Right ventricle myocardium superior (tissue), 1 donor: ENCODE measurements around the gene ATP2A3. TPM values are rescaled to one million over a fixed set of nuclear protein-coding genes. Genes with fewer than 3 reads are reported as not detected.
"Not testable (repeated sequence)": the region's sequence is repeated elsewhere in the genome, so short reads cannot be mapped to it uniquely, and the experiment has no call there.

Experiments
- ATAC-seq: fragments of 200-7000 bp; cut with Tn5 transposase; one replicate; pipeline ENCODE4 v1.9.1; 2020; ENCODE audit warnings: mild to moderate bottlenecking; ENCODE audit not compliant: poor library complexity
- DNase-seq: peaks from one replicate; pipeline ENCODE4 v3.0.0-alpha.2; 2020
- intact Hi-C: fragments of 100-400 bp; cut with DNase I; formaldehyde crosslinking; loops from one replicate; pipeline ENCODE4 v1.11.2; 2022
- total RNA-seq: library from RNA; stranded (reverse); fragmentation: NEBNext Ultra II Directional; extraction: Animal tissue kit (Norgen Biotek cat#: 25700); gene quantifications from one replicate; pipeline ENCODE4 v1.2.1, GENCODE V29; 2021
- donor health status: DM: no; HTN: yes; CAD: no; lungs with severe emphysema.

The ATP2A3 gene
- total RNA-seq, 1 donor from 2014 or later = 6.0 TPM

- intact Hi-C loops = no loop called here
- DNase-seq (no peak), ATAC-seq (no peak)
These were observed 2.6 kb downstream of the ATP2A3 start for GRCh38 chr17:3961564-3962047.

- ATAC-seq (peak; percentile 67), DNase-seq (no peak)
- intact Hi-C loops = no loop called here
These were observed 3.5 kb downstream of the ATP2A3 start for GRCh38 chr17:3960764-3961163.

- ATAC-seq (no peak), DNase-seq (no peak)
- intact Hi-C loops = no loop called here
These were observed 4.2 kb downstream of the ATP2A3 start for GRCh38 chr17:3959921-3960601.

GRCh38 chr17:3959295-3959899 lies 4.8 kb downstream of the ATP2A3 start:
- DNase-seq = no peak

GRCh38 chr17:3957735-3958599 lies 6.3 kb downstream of the ATP2A3 start:
- intact Hi-C loops = no loop called here
- ATAC-seq = no peak

More at GRCh38 chr17:3959295-3959899, 4.8 kb downstream of the ATP2A3 start:
- ATAC-seq = no peak
- intact Hi-C loops = no loop called here

GRCh38 chr17:3956983-3957382 lies 7.3 kb downstream of the ATP2A3 start:
- intact Hi-C loops = no loop called here
- DNase-seq (no peak), ATAC-seq (no peak)

More at GRCh38 chr17:3957735-3958599, 6.3 kb downstream of the ATP2A3 start:
- no peak for DNase-seq

- no peak for DNase-seq
- intact Hi-C loops = no loop called here
- no peak for ATAC-seq
These were observed 7.8 kb downstream of the ATP2A3 start for GRCh38 chr17:3956327-3956957.

- ATAC-seq (no peak), DNase-seq (no peak)
- intact Hi-C loops = no loop called here
These were observed 8.6 kb downstream of the ATP2A3 start for GRCh38 chr17:3955673-3955988.

GRCh38 chr17:3954976-3955672 lies 9.1 kb downstream of the ATP2A3 start:
- DNase-seq (no peak), ATAC-seq (no peak)
- intact Hi-C loops = no loop called here

GRCh38 chr17:3954086-3954485 lies 10.2 kb downstream of the ATP2A3 start:
- ATAC-seq (no peak), DNase-seq (no peak)
- intact Hi-C loops = no loop called here

- no peak for DNase-seq
- intact Hi-C loops = no loop called here
- ATAC-seq = no peak
These were observed 10.7 kb downstream of the ATP2A3 start for GRCh38 chr17:3953542-3953941.

GRCh38 chr17:3952186-3952585 lies 12.1 kb downstream of the ATP2A3 start:
- intact Hi-C loops = no loop called here
- ATAC-seq (no peak), DNase-seq (no peak)

GRCh38 chr17:3951420-3951819 lies 12.8 kb downstream of the ATP2A3 start:
- no peak for ATAC-seq
- intact Hi-C loops = no loop called here
- DNase-seq = no peak

GRCh38 chr17:3951003-3951402 lies 13.2 kb downstream of the ATP2A3 start:
- intact Hi-C loops = no loop called here
- DNase-seq (no peak), ATAC-seq (no peak)

- ATAC-seq (no peak), DNase-seq (no peak)
- intact Hi-C loops = no loop called here
These were observed 13.7 kb downstream of the ATP2A3 start for GRCh38 chr17:3950584-3950983.

- DNase-seq = no peak
- intact Hi-C loops = no loop called here
- no peak for ATAC-seq
These were observed 14.8 kb downstream of the ATP2A3 start for GRCh38 chr17:3949418-3949817.

GRCh38 chr17:3948551-3948950 lies 15.7 kb downstream of the ATP2A3 start:
- ATAC-seq, DNase-seq, intact Hi-C loops: not testable (repeated sequence)

GRCh38 chr17:3947318-3947810 lies 16.9 kb downstream of the ATP2A3 start:
- no peak for ATAC-seq
- intact Hi-C loops = no loop called here

More at GRCh38 chr17:3947318-3947810, 16.9 kb downstream of the ATP2A3 start:
- no peak for DNase-seq
